Lower lobe of right lung (tissue), 2 donors: Measurements from ENCODE around the gene B4GALNT3. TPM values are rescaled to one million over a fixed set of nuclear protein-coding genes. Genes with fewer than 3 reads are reported as not detected.
A peak's percentile ranks its signal among the peaks of the same experiment; 100 is the strongest.

Source experiments
- ATAC-seq, 2 donors: fragments of 200-7000 bp; cut with Tn5 transposase; one replicate each; pipeline ENCODE4 v1.9.1; 2020 to 2022; ENCODE audit warnings: mild to moderate bottlenecking in 2 of 2, moderate library complexity in 2 of 2
- DNase-seq: peaks from one replicate; pipeline ENCODE4 v3.0.0-alpha.2; 2020
- H3K27ac ChIP-seq: fragments of 200-600 bp; one replicate; pipeline ENCODE4 v1.8.0; 2022
- H3K27me3 ChIP-seq: fragments of 200-600 bp; one replicate; pipeline ENCODE4 v1.8.0; 2022; ENCODE audit warnings: low read depth
- H3K36me3 ChIP-seq: fragments of 200-600 bp; one replicate; pipeline ENCODE4 v1.8.0; 2022; ENCODE audit warnings: mild to moderate bottlenecking
- H3K4me1 ChIP-seq: fragments of 200-600 bp; one replicate; pipeline ENCODE4 v1.8.0; 2022
- H3K4me3 ChIP-seq: fragments of 200-600 bp; one replicate; pipeline ENCODE4 v1.8.0; 2022; ENCODE audit warnings: mild to moderate bottlenecking
- H3K9me3 ChIP-seq: fragments of 200-600 bp; one replicate; pipeline ENCODE4 v1.8.0; 2022
- CTCF ChIP-seq: fragments of 200-600 bp; IDR thresholded peaks from one replicate; pipeline ENCODE4 v1.8.0; 2022; ENCODE audit warnings: antibody characterized with exemption, mild to moderate bottlenecking
- intact Hi-C: fragments of 100-400 bp; cut with DNase I; formaldehyde crosslinking; loops from one replicate; pipeline ENCODE4 v1.11.0; 2022
- total RNA-seq: library from RNA; stranded (reverse); fragmentation: NEBNext Ultra II Directional; extraction: Animal tissue kit (Norgen Biotek cat#: 25700); gene quantifications from one replicate; pipeline ENCODE4 v1.2.1, GENCODE V29; 2021
- donor health status: DM: no; HTN: yes; CAD: no; lungs with severe emphysema.

Gene B4GALNT3
- total RNA-seq, 1 donor from 2014 or later, result 20.6 TPM

DNA sequence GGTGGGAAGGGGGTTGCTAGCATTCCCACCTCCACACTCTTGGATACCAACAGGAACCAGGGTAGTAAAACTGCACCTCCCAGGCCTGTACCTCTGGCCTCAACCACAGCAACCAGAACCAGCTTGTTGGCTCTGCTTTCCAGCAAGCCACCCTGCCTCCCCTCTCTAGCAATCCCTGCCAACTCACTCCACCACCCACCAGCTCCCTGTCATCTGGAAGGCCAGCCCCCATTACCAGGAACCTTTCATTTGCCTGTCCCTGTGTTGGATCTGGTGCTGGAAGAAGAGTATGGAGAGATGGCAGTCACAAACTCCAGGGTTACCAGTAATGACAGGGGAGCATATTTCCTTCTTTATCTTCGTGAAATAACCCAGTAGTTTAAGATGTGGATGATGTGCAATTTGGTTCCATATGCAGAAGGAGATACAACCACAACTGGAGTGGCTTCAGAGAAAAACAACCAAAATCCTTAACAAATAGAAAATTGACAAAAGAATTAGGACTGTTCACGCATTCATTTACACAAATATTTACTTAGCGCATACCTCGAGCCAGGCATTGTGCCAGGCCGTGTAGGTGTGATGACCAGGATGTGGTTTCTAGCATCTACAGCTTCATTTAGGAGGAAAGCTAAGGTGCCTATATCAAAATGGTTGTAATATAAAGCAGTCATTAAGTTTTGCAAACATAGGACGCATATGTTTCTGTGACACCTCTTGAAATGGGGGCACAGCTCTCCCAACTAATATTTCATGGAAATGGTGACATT, 3.4 kb downstream of the B4GALNT3 start:
- ATAC-seq (no peak), DNase-seq (peak; percentile 62)
- no peaks in the 10 kb centered on the region for H3K9me3 ChIP-seq
- peaks cover 38% of the 10 kb centered on the region for H3K27me3 ChIP-seq
- intact Hi-C loops, result no loop called here
- peaks cover 22% of the 10 kb centered on the region for H3K4me1 ChIP-seq
- H3K36me3 ChIP-seq, result no peaks in the 10 kb centered on the region
- no peak overlapping the region for H3K27ac ChIP-seq
- TF ChIP-seq CTCF, result no peak
- H3K4me3 ChIP-seq, result no peak overlapping the region

DNA sequence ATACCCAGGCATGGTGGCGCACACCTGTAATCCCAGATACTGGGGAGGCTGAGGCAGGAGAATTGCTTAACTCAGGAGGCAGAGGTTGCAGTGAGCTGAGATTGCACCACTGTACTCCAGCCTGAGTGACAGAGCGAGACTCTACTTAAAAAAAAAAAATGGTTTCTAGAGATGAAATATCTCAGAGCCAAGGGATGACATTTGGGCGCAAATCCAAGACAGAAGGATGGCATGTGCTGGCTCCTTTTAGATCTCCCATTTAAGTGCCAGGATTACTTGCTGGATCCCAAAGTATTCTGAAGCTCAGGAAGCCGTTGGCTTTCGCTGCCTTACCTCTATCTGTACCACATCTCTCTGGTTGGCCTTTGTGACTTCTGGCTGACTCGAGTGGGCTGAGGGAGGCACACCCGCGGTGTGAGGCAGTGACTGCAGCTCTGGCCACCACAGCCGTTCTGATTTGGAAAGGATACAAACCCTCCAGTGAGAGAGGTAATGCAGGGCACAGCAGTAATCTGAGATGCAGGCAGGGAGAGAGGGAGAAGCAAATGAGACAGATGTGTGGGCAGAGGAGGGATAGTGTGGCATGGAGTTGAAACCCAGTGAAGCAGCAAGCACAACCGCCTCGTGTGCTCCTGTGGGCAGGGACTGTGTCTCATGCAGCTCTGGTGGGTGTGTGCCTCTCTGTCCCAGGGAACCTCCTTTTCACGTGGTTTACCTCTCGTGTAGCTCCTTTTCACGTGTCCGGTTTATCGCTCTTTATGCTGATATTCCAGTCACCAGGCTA, 4.9 kb downstream of the B4GALNT3 start:
- Histone ChIP-seq H3K4me1 (peaks cover 14% of the 10 kb centered on the region), H3K27me3 (peaks cover 23% of the 10 kb centered on the region), H3K9me3 (no peaks in the 10 kb centered on the region), H3K27ac (peak overlapping the region; percentile 41), H3K36me3 (no peaks in the 10 kb centered on the region), H3K4me3 (no peak overlapping the region)
- no peak for TF ChIP-seq CTCF
- DNase-seq (no peak), ATAC-seq (no peak)
- intact Hi-C loops, result no loop called here

DNA sequence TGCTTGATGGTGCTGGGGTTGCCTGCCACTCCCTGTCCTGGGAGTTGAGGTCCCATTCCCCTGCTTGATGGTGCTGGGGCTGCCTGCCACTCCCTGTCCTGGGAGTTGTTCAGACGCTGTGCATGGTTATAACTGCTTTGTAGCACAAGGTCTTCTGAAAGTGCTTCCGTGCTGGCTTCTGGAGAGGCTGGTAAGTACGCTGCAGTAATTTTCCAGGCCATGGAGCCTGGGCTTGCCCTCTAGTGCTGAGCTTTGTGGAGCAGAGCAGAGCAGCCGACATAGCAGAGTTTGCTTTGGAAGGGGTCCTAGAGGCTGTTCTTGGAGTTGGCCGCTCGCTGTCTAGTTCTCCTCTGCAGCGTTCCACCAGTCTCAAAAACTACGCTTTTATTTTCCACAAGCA, 6.3 kb downstream of the B4GALNT3 start:
- ATAC-seq (peak; percentile 57 to 82), DNase-seq (no peak)
- no peak for TF ChIP-seq CTCF
- peaks cover 7% of the 10 kb centered on the region for H3K4me1 ChIP-seq
- no peaks in the 10 kb centered on the region for H3K36me3 ChIP-seq
- H3K27ac ChIP-seq, result peak overlapping the region; percentile 67
- peaks cover 16% of the 10 kb centered on the region for H3K27me3 ChIP-seq
- no peaks in the 10 kb centered on the region for H3K9me3 ChIP-seq
- no peak overlapping the region for H3K4me3 ChIP-seq
- intact Hi-C loops, result no loop called here

DNA sequence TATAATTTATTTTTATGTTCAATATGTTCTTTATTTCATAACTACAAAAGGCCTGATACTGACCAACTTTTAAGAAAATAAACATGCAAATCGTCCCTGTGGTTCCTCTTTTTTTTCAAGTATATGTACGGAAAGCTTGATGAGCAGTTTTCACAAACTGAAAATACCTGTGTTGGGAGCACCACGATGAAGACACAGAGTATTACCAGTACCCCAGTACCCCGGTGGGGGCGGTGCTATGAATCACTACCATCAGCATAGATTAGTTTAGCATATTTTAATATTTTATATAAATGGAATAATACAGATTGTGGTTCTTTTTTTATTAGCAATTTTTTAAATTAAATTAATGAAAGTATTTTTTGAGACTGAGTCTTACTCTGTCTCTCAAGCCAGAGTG, 7.0 kb downstream of the B4GALNT3 start:
- H3K27ac ChIP-seq, result peak overlapping the region; percentile 67
- no peak for ATAC-seq
- H3K27me3 ChIP-seq, result peaks cover 9% of the 10 kb centered on the region
- intact Hi-C loops, result no loop called here
- no peak overlapping the region for H3K4me3 ChIP-seq
- H3K9me3 ChIP-seq, result no peaks in the 10 kb centered on the region
- no peak for TF ChIP-seq CTCF
- H3K36me3 ChIP-seq, result no peaks in the 10 kb centered on the region
- DNase-seq, result no peak
- H3K4me1 ChIP-seq, result peaks cover 4% of the 10 kb centered on the region

- no peaks in the 10 kb centered on the region for H3K9me3 ChIP-seq
- peak in 1 of 2 donors; percentile 37 for ATAC-seq
- no peak for TF ChIP-seq CTCF
- intact Hi-C loops, result no loop called here
- H3K27ac ChIP-seq, result no peak overlapping the region
- peaks cover 4% of the 10 kb centered on the region for H3K4me1 ChIP-seq
- H3K36me3 ChIP-seq, result no peaks in the 10 kb centered on the region
- H3K4me3 ChIP-seq, result no peak overlapping the region
- no peak for DNase-seq
- peaks cover 8% of the 10 kb centered on the region for H3K27me3 ChIP-seq
Measured at GRCh38 chr12:467591-467990, 7.9 kb downstream of the B4GALNT3 start.
